GM10266 (cell line): Measurements from ENCODE around the gene HERC4.
"Not testable (repeated sequence)": the region's sequence is repeated elsewhere in the genome, so short reads cannot be mapped to it uniquely, and the experiment has no call there.

Source experiments
- DNase-seq: peaks from one replicate; pipeline ENCODE4 v3.0.0; 2012; ENCODE audit errors: extremely low spot score
- CTCF ChIP-seq: IDR thresholded peaks from 2 replicates; pipeline ENCODE4 v1.5.1; 2012; ENCODE audit warnings: mild to moderate bottlenecking, low read depth; ENCODE audit not compliant: control insufficient read depth, insufficient read depth; ENCODE audit errors: missing control alignments

The HERC4 gene

GRCh38 chr10:67977251-67977650 lies 97.8 kb downstream of the HERC4 start:
- no peak for DNase-seq
- no peak for TF ChIP-seq CTCF

GRCh38 chr10:67976292-67977245 lies 98.5 kb downstream of the HERC4 start:
- no peak for DNase-seq

GRCh38 chr10:67975871-67976270 lies 99.2 kb downstream of the HERC4 start:
- TF ChIP-seq CTCF: no peak
- no peak for DNase-seq

More at GRCh38 chr10:67976292-67977245, 98.5 kb downstream of the HERC4 start:
- TF ChIP-seq CTCF: no peak

GRCh38 chr10:67971311-67971710 lies 103.8 kb downstream of the HERC4 start:
- no peak for TF ChIP-seq CTCF
- DNase-seq: no peak

- no peak for DNase-seq
- TF ChIP-seq CTCF: no peak
Observed at GRCh38 chr10:67969875-67970274, 105.2 kb downstream of the HERC4 start.

GRCh38 chr10:67966035-67966434 lies 109.0 kb downstream of the HERC4 start:
- DNase-seq: not testable (repeated sequence)

GRCh38 chr10:67965456-67965855 lies 109.6 kb downstream of the HERC4 start:
- TF ChIP-seq CTCF: no peak

GRCh38 chr10:67959839-67960476 lies 115.1 kb downstream of the HERC4 start:
- TF ChIP-seq CTCF: no peak
- no peak for DNase-seq

More at GRCh38 chr10:67965456-67965855, 109.6 kb downstream of the HERC4 start:
- no peak for DNase-seq
